ENCODE data around the gene S100PBP.
"Not testable (repeated sequence)": the region's sequence is repeated elsewhere in the genome, so short reads cannot be mapped to it uniquely, and the experiment has no call there.

S100PBP gene

GRCh38 chr1:32783851-32784250 lies 33.6 kb upstream of the S100PBP start:
- DNase-seq (ENCODE audit: extremely low spot score), result no peak
- no peak for TF ChIP-seq SP1 (IDR thresholded peaks at IDR 0.05)
- no peak for TF ChIP-seq ELF4 (IDR thresholded peaks at IDR 0.05)
- no peak for TF ChIP-seq L3MBTL2 (conservative IDR thresholded peaks at IDR 0.05)
- TF ChIP-seq PKNOX1 (IDR thresholded peaks at IDR 0.05), result no peak
- no peak for TF ChIP-seq HDGF (IDR thresholded peaks at IDR 0.05; ENCODE audit: borderline replicate concordance)
- no peak for TF ChIP-seq BHLHE40 (IDR thresholded peaks at IDR 0.05; ENCODE audit: borderline replicate concordance)
- TF ChIP-seq NFRKB (IDR thresholded peaks at IDR 0.05), result no peak
- TF ChIP-seq CTBP1 (IDR thresholded peaks at IDR 0.05; ENCODE audit: borderline replicate concordance), result no peak
- no peak for TF ChIP-seq ARNT (IDR thresholded peaks at IDR 0.05)
- no peak for TF ChIP-seq ZNF384 (IDR thresholded peaks at IDR 0.05)
- no peak for TF ChIP-seq FOXM1 (IDR thresholded peaks at IDR 0.05; ENCODE audit: borderline replicate concordance)
- TF ChIP-seq LEF1 (IDR thresholded peaks at IDR 0.05; ENCODE audit: borderline replicate concordance), result no peak
- TF ChIP-seq FOXK2 (IDR thresholded peaks at IDR 0.05), result no peak
- no peak for TF ChIP-seq SUZ12 (IDR thresholded peaks at IDR 0.05)
- TF ChIP-seq TARDBP (IDR thresholded peaks at IDR 0.05), result no peak
- TF ChIP-seq FOXA1 (IDR thresholded peaks at IDR 0.05), result no peak
- ChIA-PET POLR2A (no interaction called here), CTCF (interaction anchor here (1.7 kb wide), 1 partner anchor 71 kb away, joined by 4 read pairs; no protein-coding TSS in a partner anchor)

- POLR2A ChIA-PET, result no interaction called here
- DNase-seq (ENCODE audit: extremely low spot score), result peak; percentile 4
- no peak for TF ChIP-seq FOXM1 (IDR thresholded peaks at IDR 0.05; ENCODE audit: borderline replicate concordance)
- no peak for TF ChIP-seq SUZ12 (IDR thresholded peaks at IDR 0.05)
- no peak for TF ChIP-seq FOXA1 (IDR thresholded peaks at IDR 0.05)
- TF ChIP-seq LEF1 (IDR thresholded peaks at IDR 0.05; ENCODE audit: borderline replicate concordance), result no peak
- TF ChIP-seq ELF4 (IDR thresholded peaks at IDR 0.05), result no peak
- TF ChIP-seq HDGF (IDR thresholded peaks at IDR 0.05; ENCODE audit: borderline replicate concordance), result no peak
- no peak for TF ChIP-seq SP1 (IDR thresholded peaks at IDR 0.05)
- no peak for TF ChIP-seq ZNF384 (IDR thresholded peaks at IDR 0.05)
- TF ChIP-seq BHLHE40 (IDR thresholded peaks at IDR 0.05; ENCODE audit: borderline replicate concordance), result no peak
- TF ChIP-seq FOXK2 (IDR thresholded peaks at IDR 0.05), result no peak
- TF ChIP-seq L3MBTL2 (conservative IDR thresholded peaks at IDR 0.05), result no peak
- CTCF ChIA-PET, result no interaction called here
Measured at GRCh38 chr1:32784817-32785216, 32.6 kb upstream of the S100PBP start.

GRCh38 chr1:32786856-32787255 lies 30.6 kb upstream of the S100PBP start:
- POLR2A ChIA-PET, result no interaction called here
- DNase-seq (ENCODE audit: extremely low spot score), result peak; percentile 21
- TF ChIP-seq SUZ12 (IDR thresholded peaks at IDR 0.05) (no peak), ARNT (IDR thresholded peaks at IDR 0.05) (no peak), FOXA1 (IDR thresholded peaks at IDR 0.05) (no peak), ELF4 (IDR thresholded peaks at IDR 0.05) (no peak), FOXK2 (IDR thresholded peaks at IDR 0.05) (no peak), BHLHE40 (IDR thresholded peaks at IDR 0.05; ENCODE audit: borderline replicate concordance) (no peak), CTBP1 (IDR thresholded peaks at IDR 0.05; ENCODE audit: borderline replicate concordance) (no peak), HDGF (IDR thresholded peaks at IDR 0.05; ENCODE audit: borderline replicate concordance) (no peak), PKNOX1 (IDR thresholded peaks at IDR 0.05) (no peak), NFRKB (IDR thresholded peaks at IDR 0.05) (no peak), TARDBP (IDR thresholded peaks at IDR 0.05) (no peak), LEF1 (IDR thresholded peaks at IDR 0.05; ENCODE audit: borderline replicate concordance) (no peak), ZNF384 (IDR thresholded peaks at IDR 0.05) (no peak), SP1 (IDR thresholded peaks at IDR 0.05) (no peak), FOXM1 (IDR thresholded peaks at IDR 0.05; ENCODE audit: borderline replicate concordance) (no peak), L3MBTL2 (conservative IDR thresholded peaks at IDR 0.05) (no peak)
- CTCF ChIA-PET, result no interaction called here

- peak; percentile 4 for DNase-seq (ENCODE audit: extremely low spot score)
- CTCF ChIA-PET, POLR2A ChIA-PET: not testable (repeated sequence)
Measured at GRCh38 chr1:32789356-32789755, 28.1 kb upstream of the S100PBP start.

- DNase-seq (ENCODE audit: extremely low spot score), result peak; percentile 4
- ChIA-PET CTCF (interaction anchor here (0.6 kb wide), 1 partner anchor 66 kb away, joined by 3 read pairs; no protein-coding TSS in a partner anchor), POLR2A (interaction anchor here (1.3 kb wide), 1 partner anchor 18 kb away, joined by 5 read pairs; no protein-coding TSS in a partner anchor)
- TF ChIP-seq CTBP1 (IDR thresholded peaks at IDR 0.05; ENCODE audit: borderline replicate concordance) (no peak), FOXK2 (IDR thresholded peaks at IDR 0.05) (no peak), L3MBTL2 (conservative IDR thresholded peaks at IDR 0.05) (no peak), BHLHE40 (IDR thresholded peaks at IDR 0.05; ENCODE audit: borderline replicate concordance) (no peak), TARDBP (IDR thresholded peaks at IDR 0.05) (no peak), HDGF (IDR thresholded peaks at IDR 0.05; ENCODE audit: borderline replicate concordance) (no peak), NFRKB (IDR thresholded peaks at IDR 0.05) (no peak), PKNOX1 (IDR thresholded peaks at IDR 0.05) (no peak), SP1 (IDR thresholded peaks at IDR 0.05) (no peak), ELF4 (IDR thresholded peaks at IDR 0.05) (no peak), ZNF384 (IDR thresholded peaks at IDR 0.05) (no peak), SUZ12 (IDR thresholded peaks at IDR 0.05) (no peak), FOXA1 (IDR thresholded peaks at IDR 0.05) (no peak)
Measured at GRCh38 chr1:32791881-32792280, 25.6 kb upstream of the S100PBP start.

GRCh38 chr1:32795763-32796162 lies 21.7 kb upstream of the S100PBP start:
- DNase-seq (ENCODE audit: extremely low spot score); CTCF ChIA-PET; POLR2A ChIA-PET: not testable (repeated sequence)

- DNase-seq (ENCODE audit: extremely low spot score), result no peak
- POLR2A ChIA-PET, result no interaction called here
- TF ChIP-seq ELF4 (IDR thresholded peaks at IDR 0.05) (no peak), BHLHE40 (IDR thresholded peaks at IDR 0.05; ENCODE audit: borderline replicate concordance) (no peak), CTBP1 (IDR thresholded peaks at IDR 0.05; ENCODE audit: borderline replicate concordance) (no peak), HDGF (IDR thresholded peaks at IDR 0.05; ENCODE audit: borderline replicate concordance) (no peak), PKNOX1 (IDR thresholded peaks at IDR 0.05) (no peak), SUZ12 (IDR thresholded peaks at IDR 0.05) (no peak), TARDBP (IDR thresholded peaks at IDR 0.05) (no peak), L3MBTL2 (conservative IDR thresholded peaks at IDR 0.05) (no peak), FOXK2 (IDR thresholded peaks at IDR 0.05) (no peak)
Measured at GRCh38 chr1:32797456-32797855, 20.0 kb upstream of the S100PBP start.

More at GRCh38 chr1:32797456-32797855, 20.0 kb upstream of the S100PBP start:
- CTCF ChIA-PET, result no interaction called here
